Measurements from ENCODE around the gene FAM237B.

DNA sequence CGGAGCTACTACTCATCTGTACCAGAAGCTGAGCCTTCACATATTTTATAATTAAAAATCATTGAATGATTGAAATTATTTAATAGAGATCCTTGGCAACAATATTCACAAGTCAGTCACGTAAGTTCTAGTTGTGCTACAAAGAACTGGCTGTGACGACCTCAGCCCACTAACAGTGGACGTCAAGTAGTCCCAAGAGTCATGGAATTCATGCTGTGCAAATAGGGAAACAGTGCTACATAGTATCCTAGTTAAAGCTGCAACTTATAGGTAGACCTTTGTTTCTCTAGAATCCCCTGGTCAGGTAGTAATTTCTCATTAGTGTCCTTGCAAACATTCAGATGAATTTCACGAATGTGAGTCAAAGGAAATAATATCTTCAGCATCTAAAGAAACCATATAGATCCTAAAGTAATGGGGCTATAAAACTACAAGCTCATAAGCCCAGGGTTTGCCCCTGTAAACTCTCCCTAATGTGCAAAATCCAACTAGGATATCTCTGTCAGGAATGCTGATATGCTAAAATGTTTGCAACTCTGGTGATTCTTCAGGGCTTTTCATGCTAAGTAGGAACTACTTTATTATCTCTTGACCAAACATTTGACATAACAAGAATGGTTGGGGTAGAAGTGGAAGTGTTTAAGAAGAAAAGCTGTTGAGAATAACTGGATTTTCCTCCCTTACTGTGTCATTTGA, 44.9 kb downstream of the FAM237B start:
- TF ChIP-seq ESRRA (CRISPR knock-in tag; IDR thresholded peaks at IDR 0.05; ENCODE audit: low read depth), result no peak
- TF ChIP-seq ETV6 (CRISPR knock-in tag; conservative IDR thresholded peaks at IDR 0.05), result no peak
- no peak for TF ChIP-seq CREB1 (IDR thresholded peaks at IDR 0.05)
- no peak for TF ChIP-seq CREB1 (CRISPR knock-in tag; IDR thresholded peaks at IDR 0.05)
